A673 (cell line): ENCODE results near the gene HNRNPA3.

Source experiments
- CTCF ChIP-seq: fragments of 300-800, 200-600 bp; sonication (generic); conservative IDR thresholded peaks from 2 replicates; pipeline ENCODE4 v1.5.1; 2017; ENCODE audit warnings: low read depth, mild to moderate bottlenecking, antibody characterized with exemption, low read length, moderate library complexity, mixed read lengths
- EZH2 ChIP-seq: fragments of 200-600 bp; sonication (generic); IDR thresholded peaks from 2 replicates; pipeline ENCODE4 v1.6.1; 2017; ENCODE audit warnings: borderline replicate concordance, low read depth, mild to moderate bottlenecking, mixed read lengths, antibody characterized with exemption, low read length; ENCODE audit not compliant: poor library complexity, severe bottlenecking

GRCh38 chr2:177257471-177257870 is 44.9 kb downstream of the HNRNPA3 start:
- TF ChIP-seq CTCF: no peak
- TF ChIP-seq EZH2: no peak
